Subcutaneous abdominal adipose tissue (tissue), 5 donors: Measurements from ENCODE around the gene GUK1.

Experiments
- H3K27ac ChIP-seq: one replicate; pipeline ENCODE4 v1.7.0; 2013; ENCODE audit warnings: low read depth, mild to moderate bottlenecking, inconsistent platforms, low read length, moderate library complexity
- H3K27me3 ChIP-seq, 5 donors: one replicate each; pipeline ENCODE4 v1.7.0; 2013; ENCODE audit warnings: low read length in 5 of 5, inconsistent platforms in 1 of 5; ENCODE audit not compliant: control insufficient read depth in 5 of 5, insufficient read depth in 4 of 5
- H3K36me3 ChIP-seq, 5 donors: one replicate each; pipeline ENCODE4 v1.7.0; 2013; ENCODE audit warnings: low read length in 5 of 5; ENCODE audit not compliant: control insufficient read depth in 5 of 5, insufficient read depth in 5 of 5
- H3K4me1 ChIP-seq, 5 donors: one replicate each; pipeline ENCODE4 v1.7.0; 2013; ENCODE audit warnings: low read length in 5 of 5, mild to moderate bottlenecking in 3 of 5, moderate library complexity in 1 of 5; ENCODE audit not compliant: control insufficient read depth in 5 of 5, insufficient read depth in 5 of 5
- H3K4me3 ChIP-seq, 5 donors: one replicate each; pipeline ENCODE4 v1.7.0; 2013; ENCODE audit warnings: low read length in 5 of 5, low read depth in 1 of 5
- H3K9ac ChIP-seq, 5 donors: one replicate each; pipeline ENCODE4 v1.7.0; 2013; ENCODE audit warnings: low read length in 5 of 5, mild to moderate bottlenecking in 4 of 5, moderate library complexity in 3 of 5
- H3K9me3 ChIP-seq, 5 donors: one replicate each; pipeline ENCODE4 v1.7.0; 2013; ENCODE audit warnings: low read length in 5 of 5; ENCODE audit not compliant: control insufficient read depth in 5 of 5
- donor health status: healthy.
- donor health status: healthy.
- donor health status: healthy.
- donor health status: healthy.
- donor health status: healthy.

Gene GUK1

DNA sequence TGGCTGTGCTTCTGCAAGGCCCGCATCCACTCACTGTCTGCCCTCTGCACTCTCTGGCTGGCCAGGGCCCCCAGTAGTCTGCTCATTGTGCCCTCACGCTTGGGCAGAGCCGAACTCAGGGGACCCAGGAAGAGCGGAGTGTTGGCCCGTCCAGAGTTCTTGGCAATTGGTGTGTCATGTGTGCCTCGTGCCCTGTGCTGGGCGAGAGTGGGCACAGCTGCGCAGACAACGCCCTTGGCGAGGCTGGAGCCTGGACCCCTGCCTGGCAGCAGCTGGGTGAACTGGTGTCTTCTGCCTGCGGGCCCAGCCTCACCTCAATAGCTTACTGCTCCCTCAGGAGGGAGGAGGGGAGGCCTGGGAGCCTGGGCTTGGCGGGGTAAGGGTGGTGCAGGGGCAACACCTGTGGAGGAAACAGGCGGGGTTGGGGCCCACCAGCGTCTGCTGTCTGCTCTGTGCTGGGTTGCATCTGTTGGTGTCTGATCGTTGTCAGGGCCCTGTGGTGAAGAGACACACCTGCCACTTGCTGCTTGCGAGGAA, 2.1 kb downstream of the GUK1 start:
- H3K9ac ChIP-seq = peak overlapping the region in 4 of 5 donors; percentile 0 to 92 (median 38)
- peak overlapping the region; percentile 92 for H3K27ac ChIP-seq
- H3K27me3 ChIP-seq = no peaks in the 10 kb centered on the region
- H3K4me1 ChIP-seq = peaks cover 12 to 62% (median 49%) of the 10 kb centered on the region in 5 donors
- H3K36me3 ChIP-seq = peaks cover 0 to 32% (median 24%) of the 10 kb centered on the region in 5 donors
- no peaks in the 10 kb centered on the region for H3K9me3 ChIP-seq
- peak overlapping the region in 3 of 5 donors; percentile 84 to 92 (median 91) for H3K4me3 ChIP-seq

DNA sequence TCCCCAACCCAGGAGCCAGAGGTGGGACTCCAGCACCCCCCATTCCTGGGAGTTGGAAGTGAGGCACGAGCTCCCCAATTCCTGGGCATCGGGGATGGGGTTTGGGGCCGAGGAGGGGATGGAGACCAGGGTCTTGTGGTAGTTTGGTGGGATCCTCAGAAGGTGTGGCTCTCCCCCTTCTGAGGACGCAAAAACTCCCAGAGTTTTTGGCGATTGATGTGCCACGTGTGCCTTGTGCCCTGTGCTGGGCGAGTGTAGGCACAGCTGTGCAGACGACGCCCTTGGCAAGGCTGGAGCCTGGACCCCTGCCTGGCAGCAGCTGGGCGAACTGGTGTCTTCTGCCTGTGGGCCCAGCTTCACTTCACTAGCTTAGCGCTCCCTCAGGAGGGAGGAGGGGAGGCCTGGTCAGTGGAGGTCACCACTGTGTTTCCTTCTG, 2.6 kb downstream of the GUK1 start:
- peak overlapping the region in 2 of 5 donors; percentile 44 to 92 for H3K9ac ChIP-seq
- peaks cover 12 to 66% (median 49%) of the 10 kb centered on the region in 5 donors for H3K4me1 ChIP-seq
- H3K4me3 ChIP-seq = peak overlapping the region in 1 of 5 donors; percentile 91
- H3K27ac ChIP-seq = peak overlapping the region; percentile 92
- peaks cover 0 to 37% (median 29%) of the 10 kb centered on the region in 5 donors for H3K36me3 ChIP-seq
- H3K27me3 ChIP-seq = no peaks in the 10 kb centered on the region
- no peaks in the 10 kb centered on the region for H3K9me3 ChIP-seq

DNA sequence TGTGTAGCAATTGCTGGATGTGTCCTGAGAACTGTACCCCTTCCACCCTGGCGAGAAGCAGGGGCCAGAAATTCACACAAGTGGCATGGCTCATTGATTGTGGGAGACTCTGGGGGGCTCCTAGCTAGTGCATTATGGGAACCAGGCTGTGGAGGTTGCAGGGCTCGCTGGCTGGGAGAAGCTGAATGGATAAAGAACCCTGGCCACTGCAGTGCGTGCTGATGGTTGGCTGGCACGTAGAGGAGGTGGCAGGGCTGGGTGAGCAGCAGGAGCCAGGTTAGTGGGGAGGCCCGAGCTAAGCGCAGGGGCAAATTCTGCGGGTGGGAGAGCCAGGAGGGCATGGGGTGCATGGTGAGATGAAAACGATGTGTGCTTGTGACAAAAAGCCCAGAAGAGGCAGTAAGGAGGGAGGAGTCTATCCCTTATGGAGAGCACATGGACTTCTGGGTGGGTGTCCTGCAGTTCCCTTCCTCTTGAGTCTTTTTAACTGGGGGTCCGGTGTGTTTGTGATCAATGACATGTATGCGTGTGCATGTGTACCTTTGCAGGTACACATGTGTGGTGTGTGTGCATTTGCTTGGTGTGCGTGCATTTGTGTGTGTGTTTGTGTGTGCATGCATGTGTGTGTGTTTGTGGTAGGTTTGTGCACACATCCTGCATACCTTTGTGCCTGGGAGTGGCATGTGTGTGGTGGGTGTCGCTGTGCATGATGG, 3.6 kb downstream of the GUK1 start:
- H3K27me3 ChIP-seq = no peaks in the 10 kb centered on the region
- no peak overlapping the region for H3K4me3 ChIP-seq
- H3K36me3 ChIP-seq = peaks cover 0 to 45% (median 38%) of the 10 kb centered on the region in 5 donors
- H3K27ac ChIP-seq = no peak overlapping the region
- no peak overlapping the region for H3K9ac ChIP-seq
- H3K9me3 ChIP-seq = no peaks in the 10 kb centered on the region
- H3K4me1 ChIP-seq = peaks cover 13 to 75% (median 56%) of the 10 kb centered on the region in 5 donors

DNA sequence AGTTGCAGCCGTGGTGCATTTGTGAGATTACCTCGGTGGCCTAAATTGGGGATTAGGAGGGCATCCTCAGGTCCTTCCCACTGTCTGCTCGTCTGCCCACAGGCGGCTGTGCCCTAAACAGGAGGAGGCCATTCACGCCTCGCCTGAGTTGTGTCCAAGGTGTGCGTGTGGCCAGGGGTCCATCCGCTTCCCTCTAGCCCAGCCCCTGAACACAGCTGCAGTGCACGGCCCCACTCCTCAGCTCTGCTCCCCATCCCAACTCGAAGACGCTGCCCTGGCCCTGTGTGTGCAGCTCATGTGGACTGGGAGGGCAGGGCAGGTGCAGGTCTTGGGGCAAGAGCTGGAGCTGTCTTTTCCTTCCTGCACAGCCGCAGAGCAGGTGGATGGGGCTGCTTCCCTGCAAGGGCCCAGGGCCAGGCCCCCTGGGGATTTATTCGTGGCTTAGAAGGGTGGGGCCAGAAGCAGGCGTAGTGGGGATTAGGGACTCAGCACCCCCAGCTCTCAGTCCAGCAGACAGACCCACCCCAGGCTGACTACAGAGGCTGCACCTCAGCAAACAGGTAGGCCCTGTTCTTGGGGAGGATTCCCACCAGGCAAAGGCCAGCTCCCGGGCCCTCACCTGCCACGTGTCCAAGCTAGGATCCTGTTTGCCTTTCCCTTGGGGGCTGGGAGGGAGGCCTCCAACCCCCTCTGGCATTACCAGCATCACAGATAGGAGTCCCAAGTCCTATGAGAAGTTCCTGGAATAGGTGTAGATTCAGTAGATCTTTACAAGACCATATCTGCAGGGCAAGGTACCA, 4.3 kb downstream of the GUK1 start:
- H3K9ac ChIP-seq = peak overlapping the region in 1 of 5 donors; percentile 28
- H3K9me3 ChIP-seq = no peaks in the 10 kb centered on the region
- peaks cover 0 to 51% (median 39%) of the 10 kb centered on the region in 5 donors for H3K36me3 ChIP-seq
- no peak overlapping the region for H3K27ac ChIP-seq
- no peak overlapping the region for H3K4me3 ChIP-seq
- H3K4me1 ChIP-seq = peaks cover 13 to 81% (median 62%) of the 10 kb centered on the region in 5 donors
- H3K27me3 ChIP-seq = no peaks in the 10 kb centered on the region

DNA sequence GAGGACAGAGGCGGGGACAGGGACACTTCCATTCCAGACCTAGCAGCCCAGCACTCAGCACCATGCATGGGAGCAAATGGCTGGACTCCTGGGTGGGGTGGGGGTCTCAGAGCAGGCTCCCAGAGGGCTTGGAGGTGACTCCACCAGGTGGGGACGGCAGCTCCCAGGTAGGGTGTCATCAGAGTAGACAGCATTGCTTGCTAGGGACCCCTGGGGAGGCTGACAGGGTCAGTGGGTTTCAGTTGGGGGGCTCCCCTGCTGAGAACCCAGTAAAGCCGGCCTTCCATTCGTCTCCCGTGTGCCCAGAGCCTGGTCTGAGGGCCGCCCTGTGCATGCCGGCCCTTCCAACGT, 4.9 kb downstream of the GUK1 start:
- no peaks in the 10 kb centered on the region for H3K27me3 ChIP-seq
- peaks cover 0 to 51% (median 39%) of the 10 kb centered on the region in 5 donors for H3K36me3 ChIP-seq
- H3K27ac ChIP-seq = no peak overlapping the region
- no peak overlapping the region for H3K4me3 ChIP-seq
- H3K4me1 ChIP-seq = peaks cover 13 to 83% (median 65%) of the 10 kb centered on the region in 5 donors
- H3K9ac ChIP-seq = peak overlapping the region in 1 of 5 donors; percentile 28
- H3K9me3 ChIP-seq = no peaks in the 10 kb centered on the region

DNA sequence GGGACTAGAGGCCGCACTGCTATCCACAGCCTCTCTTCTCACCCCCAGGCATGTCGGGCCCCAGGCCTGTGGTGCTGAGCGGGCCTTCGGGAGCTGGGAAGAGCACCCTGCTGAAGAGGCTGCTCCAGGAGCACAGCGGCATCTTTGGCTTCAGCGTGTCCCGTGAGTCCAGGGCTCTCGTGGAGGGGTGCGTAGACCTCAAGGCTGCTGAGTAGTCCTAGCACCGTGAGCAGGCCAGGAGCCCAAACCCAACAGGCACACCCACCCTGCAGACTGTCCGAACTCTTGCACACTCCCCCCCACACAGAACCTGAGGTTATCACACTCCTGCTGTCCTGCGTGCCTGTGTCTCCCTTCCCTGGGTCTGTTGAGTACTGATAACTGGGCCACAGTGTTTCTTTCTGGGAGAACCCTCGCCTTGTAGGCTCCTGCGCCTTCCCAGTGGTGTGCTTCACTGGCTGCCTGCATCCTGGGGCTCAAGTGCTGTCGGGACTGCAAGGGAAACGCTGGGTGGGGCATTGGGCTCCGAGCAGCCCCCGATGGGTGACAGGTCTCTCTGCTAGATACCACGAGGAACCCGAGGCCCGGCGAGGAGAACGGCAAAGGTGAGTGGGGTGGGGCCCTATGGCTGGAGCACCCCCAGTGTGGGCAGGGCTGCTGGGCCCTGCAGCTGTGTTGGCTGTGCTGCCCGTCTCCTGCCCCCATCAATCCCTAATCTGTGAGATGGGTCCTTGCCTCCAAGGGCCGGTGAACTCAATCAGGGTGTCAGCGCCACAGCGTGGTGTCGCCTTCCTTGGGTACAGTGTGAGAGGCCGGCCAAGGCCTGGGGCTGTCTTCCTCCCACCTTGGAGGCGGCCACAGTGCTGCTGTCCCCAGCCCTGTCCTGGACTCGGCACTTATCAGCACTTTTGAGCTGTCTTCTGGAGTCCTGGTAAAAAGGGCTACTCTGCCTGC, 5.7 kb downstream of the GUK1 start:
- peaks cover 0 to 51% (median 39%) of the 10 kb centered on the region in 5 donors for H3K36me3 ChIP-seq
- H3K27ac ChIP-seq = no peak overlapping the region
- no peak overlapping the region for H3K4me3 ChIP-seq
- H3K27me3 ChIP-seq = no peaks in the 10 kb centered on the region
- H3K4me1 ChIP-seq = peaks cover 13 to 90% (median 69%) of the 10 kb centered on the region in 5 donors
- H3K9me3 ChIP-seq = no peaks in the 10 kb centered on the region
- no peak overlapping the region for H3K9ac ChIP-seq

DNA sequence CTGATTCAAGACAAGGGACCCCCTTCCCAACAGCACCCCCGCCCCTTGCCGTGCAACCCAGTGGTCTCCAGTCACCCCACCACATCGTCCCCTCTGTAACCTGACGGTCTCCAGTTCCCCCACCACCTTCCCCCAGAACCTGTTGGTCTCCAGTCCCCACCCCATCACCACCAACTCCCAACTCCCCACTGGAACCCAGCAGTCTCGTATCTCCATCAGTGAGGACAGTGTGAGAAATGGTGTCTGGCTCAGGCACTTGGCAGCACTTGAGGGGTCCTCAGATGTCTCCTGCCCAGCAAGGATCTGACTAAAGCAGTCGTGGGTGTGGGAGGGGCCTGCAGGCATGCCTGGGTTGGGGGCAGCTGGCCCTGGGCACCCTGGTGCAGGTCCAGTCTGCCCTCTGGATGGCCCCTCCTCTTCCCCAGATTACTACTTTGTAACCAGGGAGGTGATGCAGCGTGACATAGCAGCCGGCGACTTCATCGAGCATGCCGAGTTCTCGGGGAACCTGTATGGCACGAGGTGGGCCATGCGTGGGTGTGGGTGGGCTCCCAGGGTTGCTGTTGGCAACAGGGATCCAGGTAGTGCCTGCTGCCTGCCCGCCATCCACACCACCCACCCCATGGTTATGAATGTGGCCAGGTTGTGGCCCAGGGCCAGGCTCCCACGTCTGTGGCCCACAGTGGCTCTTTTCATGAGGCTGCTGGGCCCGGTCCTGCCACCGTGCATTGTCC, 6.5 kb downstream of the GUK1 start:
- no peak overlapping the region for H3K9ac ChIP-seq
- H3K4me1 ChIP-seq = peaks cover 14 to 90% (median 69%) of the 10 kb centered on the region in 5 donors
- no peaks in the 10 kb centered on the region for H3K9me3 ChIP-seq
- no peaks in the 10 kb centered on the region for H3K27me3 ChIP-seq
- H3K4me3 ChIP-seq = no peak overlapping the region
- peaks cover 0 to 51% (median 39%) of the 10 kb centered on the region in 5 donors for H3K36me3 ChIP-seq
- H3K27ac ChIP-seq = no peak overlapping the region

DNA sequence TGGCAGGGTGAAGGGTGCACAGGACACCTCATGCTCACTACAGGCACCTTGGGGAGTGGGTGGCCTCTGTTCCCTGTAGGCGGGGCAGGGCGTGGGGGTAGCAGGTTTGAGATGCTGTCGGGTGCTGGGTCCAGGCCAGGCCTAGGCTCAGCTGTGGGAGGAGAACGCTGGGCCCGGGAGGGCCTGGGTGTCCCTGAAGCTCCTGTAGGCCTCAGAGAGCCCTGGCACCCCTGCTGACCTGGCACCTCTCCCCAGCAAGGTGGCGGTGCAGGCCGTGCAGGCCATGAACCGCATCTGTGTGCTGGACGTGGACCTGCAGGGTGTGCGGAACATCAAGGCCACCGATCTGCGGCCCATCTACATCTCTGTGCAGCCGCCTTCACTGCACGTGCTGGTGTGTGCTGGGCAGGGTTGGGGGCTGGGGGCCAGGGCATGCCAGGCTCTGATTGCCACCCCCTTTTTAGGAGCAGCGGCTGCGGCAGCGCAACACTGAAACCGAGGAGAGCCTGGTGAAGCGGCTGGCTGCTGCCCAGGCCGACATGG, 7.1 kb downstream of the GUK1 start:
- H3K4me1 ChIP-seq = peaks cover 9 to 86% (median 66%) of the 10 kb centered on the region in 5 donors
- no peaks in the 10 kb centered on the region for H3K9me3 ChIP-seq
- no peak overlapping the region for H3K4me3 ChIP-seq
- peaks cover 0 to 50% (median 39%) of the 10 kb centered on the region in 5 donors for H3K36me3 ChIP-seq
- no peaks in the 10 kb centered on the region for H3K27me3 ChIP-seq
- H3K9ac ChIP-seq = no peak overlapping the region
- H3K27ac ChIP-seq = no peak overlapping the region
